ENCODE data around the gene WFDC9.
A peak's percentile ranks its signal among the peaks of the same experiment; 100 is the strongest.
"Not testable (repeated sequence)": the region's sequence is repeated elsewhere in the genome, so short reads cannot be mapped to it uniquely, and the experiment has no call there.

Gene WFDC9

DNA sequence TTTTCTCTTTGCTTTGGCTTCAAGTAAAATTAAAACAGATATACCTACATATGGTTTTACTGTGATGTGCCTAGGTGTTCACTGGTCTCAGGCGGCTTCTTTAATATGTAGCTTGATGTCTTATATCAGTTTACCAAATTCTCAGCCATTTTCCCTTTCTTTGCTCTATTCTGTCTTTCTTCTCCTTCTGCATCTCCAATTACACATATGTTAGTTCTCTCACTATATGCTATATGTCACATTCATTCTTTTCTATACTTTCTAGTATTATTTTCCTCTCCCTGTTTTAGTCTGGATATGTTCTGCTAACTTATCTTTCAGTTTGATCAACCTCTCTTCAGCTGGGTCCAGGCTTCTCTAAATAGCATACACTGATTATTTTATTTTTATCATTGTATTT, 37.6 kb downstream of the WFDC9 start:
- DNase-seq (ENCODE audit: extremely low read depth in 1 of 2, low read depth in 1 of 2): no peak

- peak in 1 of 2 donors; percentile 3 for DNase-seq (ENCODE audit: extremely low read depth in 1 of 2, low read depth in 1 of 2)
Observed at GRCh38 chr20:45592574-45593189, 38.4 kb downstream of the WFDC9 start.

- no peak for DNase-seq (ENCODE audit: extremely low read depth in 1 of 2, low read depth in 1 of 2)
Observed at GRCh38 chr20:45589725-45590124, 41.4 kb downstream of the WFDC9 start.

DNA sequence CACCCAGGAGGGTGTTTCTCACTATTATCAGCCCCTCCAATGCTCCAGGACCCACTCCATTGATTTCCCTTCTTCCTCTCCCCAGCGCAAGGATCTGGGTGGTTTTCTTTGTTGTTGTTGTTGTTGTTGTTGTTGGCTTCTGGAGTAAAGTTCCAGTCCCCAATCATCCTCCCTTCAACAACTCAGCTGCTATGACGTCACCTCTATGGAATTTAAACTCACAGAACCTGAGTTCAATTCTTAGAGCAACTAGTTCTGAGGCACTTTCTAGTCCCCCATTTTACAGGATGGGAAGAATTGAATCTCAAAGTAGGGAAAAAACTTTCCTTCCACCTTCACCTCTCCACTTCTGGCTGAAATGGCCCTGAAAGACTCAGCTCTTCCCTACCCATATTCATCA, 42.3 kb downstream of the WFDC9 start:
- DNase-seq (ENCODE audit: extremely low read depth in 1 of 2, low read depth in 1 of 2): no peak

DNA sequence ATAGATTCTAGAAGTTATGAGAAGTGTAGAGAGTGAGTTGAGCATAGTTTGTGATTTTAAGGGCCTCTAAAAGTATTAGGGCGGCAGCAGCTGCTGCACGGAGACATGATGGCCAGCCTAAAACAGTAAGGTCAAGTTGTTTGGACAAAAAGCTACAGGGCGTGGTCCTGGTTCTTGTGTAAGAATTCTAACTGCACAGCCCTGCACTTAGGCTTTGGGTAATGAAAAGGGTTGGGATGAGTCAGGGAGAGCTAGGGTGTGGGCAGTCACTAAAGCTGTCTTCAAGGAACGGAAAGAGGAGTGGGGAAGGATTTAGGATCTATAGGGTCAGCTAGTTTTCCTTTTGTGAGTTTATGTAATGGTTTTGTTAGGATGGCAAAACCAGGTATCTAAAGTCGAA, 45.1 kb downstream of the WFDC9 start:
- not testable (repeated sequence) for DNase-seq (ENCODE audit: extremely low read depth in 1 of 2, low read depth in 1 of 2)

- DNase-seq (ENCODE audit: extremely low read depth in 1 of 2, low read depth in 1 of 2): not testable (repeated sequence)
Observed at GRCh38 chr20:45584294-45584693, 46.8 kb downstream of the WFDC9 start.

- DNase-seq (ENCODE audit: extremely low read depth in 1 of 2, low read depth in 1 of 2): no peak
Observed at GRCh38 chr20:45583502-45583901, 47.6 kb downstream of the WFDC9 start.

- DNase-seq (ENCODE audit: extremely low read depth in 1 of 2, low read depth in 1 of 2): no peak
Observed at GRCh38 chr20:45581702-45582101, 49.4 kb downstream of the WFDC9 start.

DNA sequence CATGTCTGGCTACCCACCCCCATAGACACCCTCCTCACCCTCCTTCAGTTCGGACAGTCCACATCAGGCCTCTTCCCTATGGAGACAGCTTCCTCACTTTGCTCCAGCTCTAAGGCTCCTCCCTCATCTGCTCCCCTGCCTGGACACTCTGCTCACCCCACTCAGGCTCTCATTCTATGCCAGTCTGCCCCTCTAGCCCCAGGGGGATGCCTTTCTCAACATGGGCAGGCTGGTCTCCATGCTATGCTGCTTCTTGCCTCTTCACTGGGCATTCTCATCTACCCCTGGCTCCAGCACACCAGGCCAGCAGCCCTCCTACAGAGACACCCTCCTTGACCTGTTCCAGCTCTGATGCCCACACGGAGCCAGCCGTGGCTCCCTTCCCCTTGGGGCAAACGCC, 51.9 kb downstream of the WFDC9 start, which contains the start of gene WFDC8:
TSS of gene WFDC8 (minus strand) at position 101 of the 400 bp plus-strand sequence. CDS start at position 64, 37 bp downstream.
- no peak for DNase-seq (ENCODE audit: extremely low read depth in 1 of 2, low read depth in 1 of 2)

DNA sequence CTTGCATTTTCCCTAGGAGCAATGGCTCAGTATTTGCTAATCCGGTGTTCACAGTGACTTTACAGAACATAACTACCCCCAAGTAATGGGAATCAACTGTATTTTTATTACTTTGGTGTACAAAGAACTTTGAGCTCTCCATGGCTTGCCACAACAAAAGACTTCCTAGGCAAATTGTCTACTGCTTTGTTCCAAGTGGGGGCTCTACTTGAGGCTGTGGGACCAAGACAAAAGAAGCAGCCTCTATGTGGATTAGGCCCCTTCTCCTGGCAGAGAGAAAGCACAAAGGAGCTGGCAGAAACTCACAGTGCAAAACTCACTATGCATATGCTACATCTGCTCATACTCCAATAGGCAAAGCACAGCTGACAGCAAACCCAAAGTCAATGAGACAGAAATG, 52.9 kb downstream of the WFDC9 start:
- DNase-seq (ENCODE audit: extremely low read depth in 1 of 2, low read depth in 1 of 2): no peak

DNA sequence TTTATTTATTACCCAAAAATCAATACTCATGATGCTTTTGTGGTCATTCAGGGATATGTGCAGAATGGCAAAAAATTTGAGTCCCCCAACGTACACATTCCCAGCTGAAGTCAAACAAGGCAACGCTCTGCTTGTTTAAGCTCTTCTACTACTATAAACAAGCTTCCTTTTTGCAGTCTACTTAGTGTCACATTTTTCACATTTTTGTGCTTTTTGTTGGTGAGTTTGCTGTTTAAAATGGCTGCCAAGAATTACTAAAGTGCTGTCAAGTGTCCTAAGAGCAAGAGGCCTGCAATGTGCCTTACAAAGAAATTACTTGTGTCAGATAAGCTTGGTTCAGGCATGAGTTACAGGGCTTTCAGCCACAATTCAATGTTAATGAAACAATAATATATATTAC, 54.1 kb downstream of the WFDC9 start:
- DNase-seq (ENCODE audit: extremely low read depth in 1 of 2, low read depth in 1 of 2): no peak

DNA sequence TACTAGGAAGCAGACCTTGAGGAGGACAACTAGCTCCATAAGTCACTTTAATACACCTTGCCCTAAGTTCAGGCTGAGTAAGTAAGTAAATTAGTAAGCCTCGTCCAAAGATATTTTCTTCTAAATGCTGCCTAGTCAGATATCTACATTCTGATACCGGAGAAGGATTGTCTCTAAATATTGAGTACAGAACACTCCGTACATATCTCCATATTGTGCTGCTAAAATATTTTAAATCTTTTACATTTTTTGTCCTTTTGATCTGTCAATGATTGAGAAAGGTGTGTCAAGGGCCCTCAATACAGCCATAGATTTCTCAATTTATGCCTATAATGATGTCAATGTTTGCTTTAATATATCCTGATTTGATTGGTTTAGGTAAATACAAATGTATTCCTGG, 55.2 kb downstream of the WFDC9 start:
- DNase-seq (ENCODE audit: extremely low read depth in 1 of 2, low read depth in 1 of 2): no peak

DNA sequence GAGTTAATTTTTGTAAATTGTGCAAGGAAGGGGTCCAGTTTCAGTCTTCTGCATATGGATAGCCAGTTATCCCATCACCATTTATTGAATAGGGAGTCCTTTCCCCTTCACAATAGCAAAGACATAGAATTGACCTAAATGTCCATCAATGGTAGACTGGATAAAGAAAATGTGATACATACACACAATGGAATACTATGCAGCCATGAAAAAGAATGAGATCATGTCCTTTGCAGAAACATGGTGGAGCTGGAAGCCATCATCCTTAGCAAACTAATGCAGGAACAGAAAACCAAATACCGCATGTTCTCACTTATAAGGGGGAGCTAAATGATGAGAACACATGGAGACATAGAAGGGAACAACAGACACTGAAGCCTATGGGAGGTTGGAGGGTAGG, 61.4 kb downstream of the WFDC9 start:
- not testable (repeated sequence) for DNase-seq (ENCODE audit: extremely low read depth in 1 of 2, low read depth in 1 of 2)

DNA sequence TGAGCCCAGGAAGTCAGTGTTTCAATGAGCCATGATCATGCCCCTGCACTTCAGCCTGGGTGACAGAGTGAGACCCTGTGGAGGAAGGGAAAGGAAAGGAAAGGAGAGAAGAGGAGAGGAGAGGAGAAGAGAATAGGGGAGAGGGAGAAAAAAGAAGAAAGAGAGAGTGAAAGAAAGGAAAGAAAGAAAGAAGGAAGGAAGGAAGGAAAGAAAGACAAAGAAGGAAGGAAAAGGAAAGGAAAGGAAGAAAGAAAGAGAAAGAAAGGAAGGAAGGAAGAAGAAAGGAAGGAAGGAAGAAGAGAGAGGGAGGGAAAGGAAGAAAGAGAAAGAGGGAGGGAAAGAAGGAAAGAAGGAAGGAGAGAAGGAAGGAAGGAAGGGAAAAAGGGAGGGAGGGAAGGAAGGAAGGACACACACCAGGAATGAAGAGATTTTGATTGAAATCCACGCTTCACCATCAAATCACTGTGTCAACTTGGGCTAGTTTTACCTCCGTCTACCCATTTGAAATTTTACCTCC, 66.3 kb downstream of the WFDC9 start:
- no peak for DNase-seq (ENCODE audit: extremely low read depth in 1 of 2, low read depth in 1 of 2)
